Erythroblast (primary cell): Measurements from ENCODE around the gene OPA3.
"Not testable (repeated sequence)": the region's sequence is repeated elsewhere in the genome, so short reads cannot be mapped to it uniquely, and the experiment has no call there.

ENCODE experiments used
- GATA1 ChIP-seq: IDR thresholded peaks from 2 replicates; pipeline ENCODE4 v1.6.1; 2011; ENCODE audit warnings: low read depth, mild to moderate bottlenecking, control low read depth, low read length, moderate library complexity
- POLR2A ChIP-seq: IDR thresholded peaks from 2 replicates; pipeline ENCODE4 v1.6.1; 2011; ENCODE audit warnings: mild to moderate bottlenecking, low read length

GRCh38 chr19:45615056-45615455 lies 30.5 kb upstream of the OPA3 start:
- TF ChIP-seq POLR2A, GATA1: not testable (repeated sequence)
